KMS-11 (cell line): ENCODE measurements around the gene JMJD6.

Experiments
- H2AFZ ChIP-seq: fragments of 200-600 bp; sonication (generic); 2 replicates; pipeline ENCODE4 v1.6.1; 2016; ENCODE audit warnings: antibody characterized with exemption, mixed run types, low read depth
- H3K27ac ChIP-seq: fragments of 200-600 bp; sonication (generic); 2 replicates; pipeline ENCODE4 v1.6.1; 2016; ENCODE audit warnings: mild to moderate bottlenecking, mixed run types
- H3K27me3 ChIP-seq: fragments of 200-600 bp; sonication (generic); 2 replicates; pipeline ENCODE4 v1.6.1; 2017; ENCODE audit warnings: mild to moderate bottlenecking, low read depth, mixed run types, moderate library complexity; ENCODE audit not compliant: insufficient read depth
- H3K36me3 ChIP-seq: fragments of 200-600 bp; sonication (generic); 2 replicates; pipeline ENCODE4 v1.6.1; 2017; ENCODE audit warnings: mild to moderate bottlenecking, mixed run types; ENCODE audit not compliant: insufficient read depth
- H3K4me1 ChIP-seq: fragments of 200-600 bp; sonication (generic); 2 replicates; pipeline ENCODE4 v1.6.1; 2016; ENCODE audit warnings: mild to moderate bottlenecking, low read depth, mixed run types; ENCODE audit not compliant: poor library complexity, severe bottlenecking
- H3K4me2 ChIP-seq: fragments of 200-600 bp; sonication (generic); 2 replicates; pipeline ENCODE4 v1.7.0; 2016; ENCODE audit warnings: mild to moderate bottlenecking, mixed run types
- H3K4me3 ChIP-seq: fragments of 200-600 bp; sonication (generic); IDR thresholded peaks from 2 replicates; pipeline ENCODE4 v1.6.1; 2017; ENCODE audit warnings: low read depth, low read length, mixed read lengths; ENCODE audit not compliant: insufficient read depth
- H3K79me2 ChIP-seq: fragments of 200-600 bp; sonication (generic); 2 replicates; pipeline ENCODE4 v1.6.1; 2016; ENCODE audit warnings: low read depth, mixed run types; ENCODE audit not compliant: insufficient read depth
- H3K9ac ChIP-seq: fragments of 200-600 bp; sonication (generic); 2 replicates; pipeline ENCODE4 v1.6.1; 2016; ENCODE audit warnings: mild to moderate bottlenecking, mixed run types
- H4K20me1 ChIP-seq: fragments of 200-600 bp; sonication (generic); 2 replicates; pipeline ENCODE4 v1.6.1; 2016; ENCODE audit warnings: mild to moderate bottlenecking, mixed run types; ENCODE audit not compliant: insufficient read depth
- CTCF ChIP-seq: fragments of 200-600 bp; sonication (generic); conservative IDR thresholded peaks from 2 replicates; pipeline ENCODE4 v1.6.1; 2017; ENCODE audit warnings: low read depth, mild to moderate bottlenecking, antibody characterized with exemption, low read length, moderate library complexity, mixed read lengths

JMJD6 gene

GRCh38 chr17:76737676-76738467, 11.5 kb upstream of the JMJD6 start, which contains the start of gene MFSD11:
MFSD11 (plus strand) TSS chr17:76738119; CDS start chr17:76738353, 234 bp downstream.
- H3K4me3 ChIP-seq: no peak within 1 kb of the TSS
- no peak for TF ChIP-seq CTCF
- H3K4me1 ChIP-seq: peaks cover 39% of the 10 kb centered on the region
- H3K79me2 ChIP-seq: peaks cover 62% of the 10 kb centered on the region
- H3K36me3 ChIP-seq: peaks cover 33% of the 10 kb centered on the region
- H3K27ac ChIP-seq: peak within 1 kb of the TSS; percentile 95
- no peaks in the 10 kb centered on the region for H3K27me3 ChIP-seq
- H4K20me1 ChIP-seq: peaks cover 29% of the 10 kb centered on the region
- H2AFZ ChIP-seq: peak within 1 kb of the TSS; percentile 65; the same call in 1 of the 2 replicates
- H3K4me2 ChIP-seq: peak within 1 kb of the TSS; percentile 86
- H3K9ac ChIP-seq: peak within 1 kb of the TSS; percentile 98

- Histone ChIP-seq H3K4me3 (peak within 1 kb of the TSS; percentile 52), H3K4me2 (peak within 1 kb of the TSS; percentile 96), H4K20me1 (peaks cover 29% of the 10 kb centered on the region), H2AFZ (peak within 1 kb of the TSS; percentile 65; the same call in 1 of the 2 replicates), H3K9ac (peak within 1 kb of the TSS; percentile 98), H3K27ac (peak within 1 kb of the TSS; percentile 95), H3K36me3 (peaks cover 38% of the 10 kb centered on the region), H3K27me3 (no peaks in the 10 kb centered on the region), H3K79me2 (peaks cover 69% of the 10 kb centered on the region), H3K4me1 (peaks cover 43% of the 10 kb centered on the region)
- TF ChIP-seq CTCF: no peak
These were observed 10.8 kb upstream of the JMJD6 start, which contains the start of gene SRSF2 for GRCh38 chr17:76737082-76737675. SRSF2 (minus strand) TSS chr17:76737331; CDS start chr17:76737160, 171 bp downstream.

GRCh38 chr17:76736349-76737081, 10.1 kb upstream of the JMJD6 start:
- Histone ChIP-seq H3K27ac (peak overlapping the region; percentile 95), H3K79me2 (peaks cover 74% of the 10 kb centered on the region), H3K4me1 (peaks cover 43% of the 10 kb centered on the region), H3K27me3 (no peaks in the 10 kb centered on the region), H3K4me2 (peak overlapping the region; percentile 96), H3K36me3 (peaks cover 38% of the 10 kb centered on the region), H3K9ac (peak overlapping the region; percentile 98), H3K4me3 (peak overlapping the region; percentile 52), H4K20me1 (peaks cover 29% of the 10 kb centered on the region), H2AFZ (no peak overlapping the region)
- TF ChIP-seq CTCF: 0 out of 2 replicates have a peak, but pooled peaks have one; percentile 17

GRCh38 chr17:76735586-76736348, 9.4 kb upstream of the JMJD6 start:
- peak overlapping the region; percentile 98 for H3K9ac ChIP-seq
- H3K4me1 ChIP-seq: peaks cover 38% of the 10 kb centered on the region
- TF ChIP-seq CTCF: no peak
- H3K79me2 ChIP-seq: peaks cover 81% of the 10 kb centered on the region
- peak overlapping the region; percentile 52 for H3K4me3 ChIP-seq
- H2AFZ ChIP-seq: no peak overlapping the region
- H3K27me3 ChIP-seq: no peaks in the 10 kb centered on the region
- H3K27ac ChIP-seq: peak overlapping the region; percentile 95
- H4K20me1 ChIP-seq: peaks cover 29% of the 10 kb centered on the region
- peaks cover 38% of the 10 kb centered on the region for H3K36me3 ChIP-seq
- peak overlapping the region; percentile 96 for H3K4me2 ChIP-seq
